AG04449 (cell line): ENCODE data around the gene CNTN2.

Experiments
- CTCF ChIA-PET: fragments of 350-600 bp; formaldehyde crosslinking; extraction: SDS; loops from one replicate; lab custom pipeline; 2021; ENCODE audit warnings: antibody characterized with exemption; lab: Yijun Ruan, JAX
- POLR2A ChIA-PET: fragments of 400-600, 350-600 bp; formaldehyde crosslinking; extraction: SDS; loops from one replicate; lab custom pipeline; 2020; ENCODE audit warnings: antibody characterized with exemption, inconsistent platforms; lab: Yijun Ruan, JAX
- DNase-seq: peaks from one replicate; pipeline ENCODE4 v3.0.0-alpha.2; 2010; ENCODE audit warnings: low read depth, low spot score
- H3K4me3 ChIP-seq: 2 replicates; pipeline ENCODE4 v1.5.1; 2011; ENCODE audit warnings: low read depth, mild to moderate bottlenecking, control low read depth, low read length
- CTCF ChIP-seq: IDR thresholded peaks from one replicate; pipeline ENCODE4 v1.5.1; 2011; ENCODE audit warnings: mild to moderate bottlenecking, moderate library complexity, low read length, control low read depth, inconsistent platforms; ENCODE audit not compliant: insufficient read depth; ENCODE audit errors: missing control alignments

Gene CNTN2

GRCh38 chr1:205064301-205064700 lies 21.3 kb downstream of the CNTN2 start:
- CTCF ChIA-PET, result interaction anchor here (0.6 to 6.7 kb wide), 9 partner anchors 13 to 256 kb away, joined by 3 to 262 read pairs (median 65); no protein-coding TSS in a partner anchor
- no peak overlapping the region for H3K4me3 ChIP-seq
- DNase-seq, result no peak
- no peak for TF ChIP-seq CTCF
- POLR2A ChIA-PET, result no interaction called here

GRCh38 chr1:205064741-205065316 lies 21.8 kb downstream of the CNTN2 start:
- POLR2A ChIA-PET, result no interaction called here
- CTCF ChIA-PET, result interaction anchor here (1.9 to 6.7 kb wide), 3 partner anchors 11 to 192 kb away, joined by 7 to 262 read pairs (median 9); no protein-coding TSS in a partner anchor
- H3K4me3 ChIP-seq, result no peak overlapping the region
- no peak for DNase-seq
- TF ChIP-seq CTCF, result no peak

DNA sequence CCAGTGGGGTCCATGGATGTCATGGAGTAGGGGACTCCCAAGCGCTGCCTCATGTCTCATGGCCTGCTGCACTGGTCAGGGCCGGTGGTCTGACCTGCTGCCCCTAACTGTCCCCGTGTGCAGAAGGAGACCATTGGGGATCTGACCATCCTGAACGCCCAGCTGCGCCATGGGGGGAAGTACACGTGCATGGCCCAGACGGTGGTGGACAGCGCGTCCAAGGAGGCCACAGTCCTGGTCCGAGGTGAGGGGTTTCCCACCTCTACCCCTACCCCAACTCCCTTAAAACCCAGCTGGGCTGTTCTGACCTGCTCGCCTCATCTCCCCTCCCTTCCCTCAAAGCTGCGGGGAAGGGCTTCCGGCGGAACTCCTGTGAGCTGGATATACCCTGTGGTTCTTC lies 22.7 kb downstream of the CNTN2 start:
- DNase-seq, result no peak
- POLR2A ChIA-PET, result no interaction called here
- H3K4me3 ChIP-seq, result no peak overlapping the region
- no peak for TF ChIP-seq CTCF
- CTCF ChIA-PET, result interaction anchor here (0.7 to 2.0 kb wide), 7 partner anchors 7 to 191 kb away, joined by 3 to 9 read pairs (median 3); no protein-coding TSS in a partner anchor

DNA sequence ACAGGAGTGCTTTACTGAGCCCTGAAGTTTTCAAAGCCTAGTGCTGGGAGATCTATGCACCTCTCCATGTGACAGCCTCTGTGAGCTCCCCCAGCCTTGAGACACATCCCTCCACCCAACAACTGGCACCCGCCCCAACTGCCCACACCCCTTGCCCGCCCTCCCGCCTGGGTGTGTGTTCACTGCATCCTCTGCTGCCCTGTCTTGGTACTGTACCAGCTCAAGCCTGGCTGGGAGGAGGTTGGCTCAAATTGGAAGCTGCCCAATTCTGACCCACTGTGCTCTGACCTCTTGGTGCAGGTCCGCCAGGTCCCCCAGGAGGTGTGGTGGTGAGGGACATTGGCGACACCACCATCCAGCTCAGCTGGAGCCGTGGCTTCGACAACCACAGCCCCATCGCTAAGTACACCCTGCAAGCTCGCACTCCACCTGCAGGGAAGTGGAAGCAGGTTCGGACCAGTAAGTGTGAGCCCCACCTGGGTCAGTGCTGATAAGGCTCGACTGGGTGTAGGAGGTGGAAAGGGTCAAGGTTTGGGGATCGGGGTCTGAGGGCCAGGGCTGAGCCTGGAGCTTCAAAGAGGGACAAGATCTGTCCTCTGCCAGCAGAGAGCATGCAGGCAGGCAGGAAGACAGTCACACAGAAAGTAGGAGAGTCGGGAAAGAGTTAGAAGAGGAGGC lies 23.3 kb downstream of the CNTN2 start:
- DNase-seq, result no peak
- CTCF ChIA-PET, result interaction anchor here (0.7 to 3.9 kb wide), 10 partner anchors 8 to 190 kb away, joined by 3 to 17 read pairs (median 3); partner anchors contain the start of gene RBBP5
- H3K4me3 ChIP-seq, result no peak overlapping the region
- no peak for TF ChIP-seq CTCF
- POLR2A ChIA-PET, result no interaction called here

GRCh38 chr1:205067031-205067430 lies 24.0 kb downstream of the CNTN2 start:
- CTCF ChIA-PET, result interaction anchor here (0.9 to 3.9 kb wide), 4 partner anchors 54 to 189 kb away, joined by 3 to 17 read pairs (median 10); partner anchors contain the start of gene RBBP5
- DNase-seq, result no peak

More at GRCh38 chr1:205067031-205067430, 24.0 kb downstream of the CNTN2 start:
- POLR2A ChIA-PET, result no interaction called here
- TF ChIP-seq CTCF, result no peak
- H3K4me3 ChIP-seq, result no peak overlapping the region
